GM19099 (cell line): ENCODE measurements around the gene ZNF44.

Experiments used
- POLR2A ChIP-seq: IDR thresholded peaks from 3 replicates; pipeline ENCODE4 v1.6.1; 2011; ENCODE audit warnings: low read depth; ENCODE audit not compliant: insufficient read length; ENCODE audit errors: extremely low read depth

ZNF44 gene

GRCh38 chr19:12222980-12223630 is 71.6 kb downstream of the ZNF44 start:
- no peak for TF ChIP-seq POLR2A
